ENCODE results near the gene STARD3.

DNA sequence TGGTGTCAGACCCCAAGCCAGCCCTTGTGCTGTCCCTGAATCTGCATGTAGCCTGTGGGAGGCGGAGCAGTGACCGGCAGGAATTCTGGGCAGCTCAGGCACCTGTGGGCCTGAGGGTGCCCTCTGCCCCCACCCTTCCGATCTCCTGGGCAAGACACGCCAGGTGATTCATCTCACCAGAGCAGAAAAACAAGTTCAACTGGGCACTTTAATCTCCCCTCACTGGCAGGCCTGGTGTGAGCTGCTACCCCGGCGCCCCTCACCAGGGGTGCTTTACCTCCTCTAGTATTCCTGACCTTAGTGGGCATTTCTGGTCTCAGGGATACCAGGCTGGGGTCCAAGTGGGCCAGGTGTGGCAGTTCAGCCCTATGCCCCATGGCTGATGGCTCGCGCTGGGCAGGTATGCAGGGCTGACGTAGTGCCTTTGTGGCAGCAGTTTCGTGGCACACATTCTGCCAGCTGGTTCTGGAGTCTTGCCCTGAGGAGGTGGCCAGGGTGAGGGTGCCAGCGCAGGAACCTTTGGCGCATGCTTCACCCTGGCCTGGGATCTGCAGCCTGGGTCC lies 68.9 kb downstream of the STARD3 start:
- TF ChIP-seq, protein P1, sequence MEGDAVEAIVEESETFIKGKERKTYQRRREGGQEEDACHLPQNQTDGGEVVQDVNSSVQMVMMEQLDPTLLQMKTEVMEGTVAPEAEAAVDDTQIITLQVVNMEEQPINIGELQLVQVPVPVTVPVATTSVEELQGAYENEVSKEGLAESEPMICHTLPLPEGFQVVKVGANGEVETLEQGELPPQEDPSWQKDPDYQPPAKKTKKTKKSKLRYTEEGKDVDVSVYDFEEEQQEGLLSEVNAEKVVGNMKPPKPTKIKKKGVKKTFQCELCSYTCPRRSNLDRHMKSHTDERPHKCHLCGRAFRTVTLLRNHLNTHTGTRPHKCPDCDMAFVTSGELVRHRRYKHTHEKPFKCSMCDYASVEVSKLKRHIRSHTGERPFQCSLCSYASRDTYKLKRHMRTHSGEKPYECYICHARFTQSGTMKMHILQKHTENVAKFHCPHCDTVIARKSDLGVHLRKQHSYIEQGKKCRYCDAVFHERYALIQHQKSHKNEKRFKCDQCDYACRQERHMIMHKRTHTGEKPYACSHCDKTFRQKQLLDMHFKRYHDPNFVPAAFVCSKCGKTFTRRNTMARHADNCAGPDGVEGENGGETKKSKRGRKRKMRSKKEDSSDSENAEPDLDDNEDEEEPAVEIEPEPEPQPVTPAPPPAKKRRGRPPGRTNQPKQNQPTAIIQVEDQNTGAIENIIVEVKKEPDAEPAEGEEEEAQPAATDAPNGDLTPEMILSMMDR (IDR thresholded peaks at IDR 0.05; ENCODE audit: insufficient read depth, low read depth, low read length): no peak
- TF ChIP-seq EZH2 (IDR thresholded peaks at IDR 0.05; ENCODE audit: insufficient read depth, low read length): no peak
